Right lobe of liver (tissue), 6 donors: ENCODE data around the gene PFN2. TPM values are rescaled to one million over a fixed set of nuclear protein-coding genes. Genes with fewer than 3 reads are reported as not detected.

Experiments
- ATAC-seq, 4 donors: fragments of 200-7000 bp; cut with Tn5 transposase; one replicate each; pipeline ENCODE4 v1.9.1; 2020; ENCODE audit warnings: mild to moderate bottlenecking in 4 of 4, moderate library complexity in 4 of 4
- DNase-seq, 3 donors: peaks; one replicate each; pipeline ENCODE4 v3.0.0-alpha.2; 2020
- H3K27ac ChIP-seq, 3 donors: fragments of 200-600 bp; one replicate each; pipeline ENCODE4 v1.8.0; 2022
- H3K27me3 ChIP-seq, 2 donors: fragments of 200-600 bp; one replicate each; pipeline ENCODE4 v1.8.0; 2022
- H3K36me3 ChIP-seq, 4 donors: fragments of 200-600 bp; sonication (generic) in 1 of 4; one replicate each; pipeline versions ENCODE4 v1.5.1 to v1.8.0; 2017 to 2022; ENCODE audit warnings: control low read depth in 1 of 4
- H3K4me1 ChIP-seq, 4 donors: fragments of 200-600 bp; sonication (generic) in 1 of 4; one replicate each; pipeline versions ENCODE4 v1.5.1 to v1.8.0; 2017 to 2022; ENCODE audit warnings: control low read depth in 1 of 4
- H3K4me3 ChIP-seq, 3 donors: fragments of 200-600 bp; one replicate each; pipeline ENCODE4 v1.8.0; 2022
- H3K9me3 ChIP-seq, 4 donors: fragments of 200-600 bp; sonication (generic) in 1 of 4; one replicate each; pipeline versions ENCODE4 v1.5.1 to v1.8.0; 2017 to 2022; ENCODE audit warnings: control low read depth in 1 of 4
- CTCF ChIP-seq, 4 donors: fragments of 200-600 bp in 3 of 4; fragments of 450-650 bp in 1 of 4; IDR thresholded peaks; one replicate each; pipeline versions ENCODE4 v1.5.1 to v1.8.0; 2016 to 2022; ENCODE audit warnings: antibody characterized with exemption in 4 of 4, mild to moderate bottlenecking in 2 of 4
- POLR2A ChIP-seq: fragments of 450-650 bp; IDR thresholded peaks from one replicate; pipeline ENCODE4 v1.6.1; 2017; ENCODE audit warnings: antibody characterized with exemption, mild to moderate bottlenecking
- WGBS: methylation state at CpG from one replicate; pipeline ENCODE4 v1.1.6; 2018; ENCODE audit warnings: low coverage, low lambda C conversion rate; ENCODE audit not compliant: insufficient coverage; ENCODE audit errors: missing lambda C conversion rate; 5-methylcytosine and 5-hydroxymethylcytosine counted together
- intact Hi-C, 2 donors: fragments of 100-400 bp; cut with DNase I; formaldehyde crosslinking; loops; one replicate each; pipeline versions ENCODE4 v1.11.2 to v1.14.1; 2022
- total RNA-seq, 6 experiments: library from RNA; depleted of rRNA in 2 of 6; stranded (reverse); fragments of >200 nt in 2 of 6; fragmentation: NEBNext Ultra II Directional in 3 of 6; extraction: Animal tissue kit (Norgen Biotek cat#: 25700) in 3 of 6; gene quantifications; one replicate each; pipeline versions ENCODE4 v1.1.0 to v1.2.4, GENCODE V29; 2016 to 2023
- donor health status: DM: no; HTN: yes; CAD: no.
- donor health status: DM: no; HTN: no; CAD: no.
- donor health status: DM: no; HTN: no; CAD: no.
- donor health status: DM: no; HTN: yes; CAD: no.
- donor health status: DM: no; HTN: yes; CAD: no.

PFN2 gene
- total RNA-seq, 6 experiments from 2014 or later = 1.9 to 12.6 (median 8.5) TPM

GRCh38 chr3:149965278-149965677 is 5.4 kb downstream of the PFN2 start:
- Histone ChIP-seq H3K4me3 (no peak overlapping the region), H3K36me3 (peaks cover 0 to 5% (median 0%) of the 10 kb centered on the region in 4 donors), H3K27me3 (no peaks in the 10 kb centered on the region), H3K4me1 (peaks cover 0 to 12% (median 0%) of the 10 kb centered on the region in 4 donors), H3K9me3 (no peaks in the 10 kb centered on the region), H3K27ac (no peak overlapping the region)
- ATAC-seq (no peak), DNase-seq (no peak)
- no peak for TF ChIP-seq POLR2A
- TF ChIP-seq CTCF (IDR thresholded peaks at IDR 0.05) = no peak
- intact Hi-C loops = no loop called here

- Histone ChIP-seq H3K36me3 (peaks cover 0 to 5% (median 0%) of the 10 kb centered on the region in 4 donors), H3K4me1 (peaks cover 0 to 9% (median 0%) of the 10 kb centered on the region in 4 donors), H3K4me3 (no peak overlapping the region), H3K27me3 (no peaks in the 10 kb centered on the region), H3K27ac (no peak overlapping the region), H3K9me3 (no peaks in the 10 kb centered on the region)
- no peak for DNase-seq
- intact Hi-C loops = no loop called here
- TF ChIP-seq CTCF (IDR thresholded peaks at IDR 0.05) (no peak), POLR2A (no peak)
- no peak for ATAC-seq
These were observed 6.4 kb downstream of the PFN2 start for GRCh38 chr3:149964291-149964690.

- H3K27ac ChIP-seq = no peak overlapping the region
- 92% methylated on average over 2 of the region's 2 CpGs for WGBS
- ATAC-seq (no peak), DNase-seq (no peak)
- no peaks in the 10 kb centered on the region for H3K27me3 ChIP-seq
- H3K4me1 ChIP-seq = peaks cover 0 to 11% (median 3%) of the 10 kb centered on the region in 4 donors
- TF ChIP-seq CTCF (IDR thresholded peaks at IDR 0.05) (no peak), POLR2A (no peak)
- intact Hi-C loops = no loop called here
- no peaks in the 10 kb centered on the region for H3K9me3 ChIP-seq
- peaks cover 0 to 5% (median 0%) of the 10 kb centered on the region in 4 donors for H3K36me3 ChIP-seq
- H3K4me3 ChIP-seq = no peak overlapping the region
These were observed 7.2 kb downstream of the PFN2 start for GRCh38 chr3:149963485-149963884.

- Histone ChIP-seq H3K27ac (no peak overlapping the region), H3K9me3 (no peaks in the 10 kb centered on the region), H3K4me3 (no peak overlapping the region), H3K4me1 (peaks cover 0 to 30% (median 8%) of the 10 kb centered on the region in 4 donors), H3K27me3 (no peaks in the 10 kb centered on the region), H3K36me3 (peaks cover 0 to 5% (median 0%) of the 10 kb centered on the region in 4 donors)
- intact Hi-C loops = no loop called here
- no peak for DNase-seq
- no peak for TF ChIP-seq CTCF (IDR thresholded peaks at IDR 0.05)
- ATAC-seq = peak in 1 of 4 donors; percentile 20
These were observed 11.3 kb downstream of the PFN2 start for GRCh38 chr3:149959443-149959842.

- H3K4me1 ChIP-seq = peaks cover 0 to 30% (median 8%) of the 10 kb centered on the region in 4 donors
- TF ChIP-seq POLR2A (no peak), CTCF (IDR thresholded peaks at IDR 0.05) (peak in 1 of 4 donors; percentile 3)
- peak overlapping the region in 1 of 3 donors; percentile 6 for H3K4me3 ChIP-seq
- peak overlapping the region in 1 of 3 donors; percentile 51 for H3K27ac ChIP-seq
- H3K9me3 ChIP-seq = no peaks in the 10 kb centered on the region
- no peaks in the 10 kb centered on the region for H3K36me3 ChIP-seq
- intact Hi-C loops = no loop called here
- WGBS = 36% methylated on average over 3 of the region's 3 CpGs
- H3K27me3 ChIP-seq = no peaks in the 10 kb centered on the region
- no peak for DNase-seq
- peak; percentile 71 to 85 (median 72) for ATAC-seq
These were observed 12.4 kb downstream of the PFN2 start for GRCh38 chr3:149958171-149958796.
